GM18517 (cell line): Measurements from ENCODE around the gene TAGLN2.

Experiments
- ATAC-seq: cut with Tn5 transposase; IDR thresholded peaks from one replicate; pipeline ENCODE4 v1.9.1; 2021; ENCODE audit warnings: mild to moderate bottlenecking, moderate library complexity; ENCODE audit not compliant: unreplicated experiment

The TAGLN2 gene

DNA sequence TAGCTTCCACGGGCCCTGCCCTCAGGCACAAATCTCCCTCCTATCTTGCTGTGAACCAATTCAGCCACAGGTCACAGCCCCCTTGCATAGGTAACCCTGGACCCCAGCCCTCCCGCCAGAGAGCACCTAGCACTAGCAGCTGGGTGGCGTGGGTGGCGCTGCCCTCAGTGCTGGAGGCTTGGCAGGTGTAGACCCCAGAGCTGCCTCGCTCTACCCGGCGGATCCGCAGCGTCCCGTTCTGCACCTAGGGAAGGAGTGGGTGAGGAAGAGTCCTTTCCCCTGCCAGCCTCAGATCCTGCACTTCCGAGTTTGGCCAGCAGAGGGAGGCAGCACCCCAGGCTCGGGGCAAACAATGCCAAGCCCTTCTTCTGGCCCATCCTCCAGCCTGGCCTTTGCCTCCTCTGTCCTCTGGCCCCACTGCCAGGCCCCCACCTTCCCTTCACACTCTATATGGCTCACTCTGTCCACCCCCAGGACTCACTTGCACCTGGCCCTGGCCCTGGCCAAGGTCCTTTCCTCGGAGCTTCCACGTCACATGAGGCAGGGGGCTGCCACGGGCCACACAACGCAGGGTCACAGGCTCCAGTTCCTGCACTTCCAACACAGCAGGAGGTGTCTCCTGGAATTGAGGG is 11.1 kb upstream of the TAGLN2 start:
- no peak for ATAC-seq

DNA sequence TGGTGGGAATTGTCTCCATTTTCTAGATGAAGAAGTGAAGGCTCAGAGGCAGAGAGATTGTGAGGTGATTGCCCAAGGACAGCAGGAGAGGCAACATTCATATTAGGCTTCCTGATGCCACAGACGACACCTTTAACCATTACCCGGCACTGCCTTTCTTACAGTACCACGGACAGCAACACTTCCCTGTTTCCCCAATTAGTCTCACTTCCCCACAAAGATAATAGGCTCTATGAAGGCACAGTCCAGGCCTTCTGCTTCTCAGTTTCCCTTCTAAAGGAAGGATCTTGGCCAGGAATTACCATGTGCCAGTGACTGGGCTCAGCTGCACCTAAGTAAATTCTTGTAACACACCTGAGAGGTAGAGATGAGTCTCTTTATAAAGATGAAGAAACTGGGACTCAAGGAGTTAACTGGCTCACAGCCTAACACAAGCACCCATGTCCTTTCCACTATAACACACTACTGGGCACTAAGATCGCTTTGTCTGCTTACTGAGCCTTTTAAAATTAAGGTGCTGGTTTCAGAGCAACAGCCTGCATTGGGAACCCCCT is 10.5 kb upstream of the TAGLN2 start:
- ATAC-seq, result no peak

DNA sequence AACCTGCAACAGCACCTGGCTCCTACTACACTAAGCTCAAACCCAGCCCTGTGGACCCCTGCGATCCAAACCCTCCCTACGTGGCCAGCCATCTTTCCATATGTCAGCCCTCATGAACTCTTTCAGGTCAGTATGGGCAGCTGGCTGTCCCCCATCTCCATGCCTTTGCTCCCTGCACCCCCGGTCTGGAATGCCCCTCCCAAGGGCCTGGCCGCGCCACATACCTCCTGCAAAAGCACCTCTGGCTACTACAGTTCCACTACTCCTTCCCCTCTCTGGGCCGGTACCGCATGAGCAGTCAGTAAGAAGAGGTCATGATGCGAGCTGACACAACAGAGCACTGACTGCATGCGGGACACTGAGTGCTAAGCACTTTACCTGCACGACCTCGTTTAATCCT is 10.0 kb upstream of the TAGLN2 start:
- ATAC-seq, result no peak

DNA sequence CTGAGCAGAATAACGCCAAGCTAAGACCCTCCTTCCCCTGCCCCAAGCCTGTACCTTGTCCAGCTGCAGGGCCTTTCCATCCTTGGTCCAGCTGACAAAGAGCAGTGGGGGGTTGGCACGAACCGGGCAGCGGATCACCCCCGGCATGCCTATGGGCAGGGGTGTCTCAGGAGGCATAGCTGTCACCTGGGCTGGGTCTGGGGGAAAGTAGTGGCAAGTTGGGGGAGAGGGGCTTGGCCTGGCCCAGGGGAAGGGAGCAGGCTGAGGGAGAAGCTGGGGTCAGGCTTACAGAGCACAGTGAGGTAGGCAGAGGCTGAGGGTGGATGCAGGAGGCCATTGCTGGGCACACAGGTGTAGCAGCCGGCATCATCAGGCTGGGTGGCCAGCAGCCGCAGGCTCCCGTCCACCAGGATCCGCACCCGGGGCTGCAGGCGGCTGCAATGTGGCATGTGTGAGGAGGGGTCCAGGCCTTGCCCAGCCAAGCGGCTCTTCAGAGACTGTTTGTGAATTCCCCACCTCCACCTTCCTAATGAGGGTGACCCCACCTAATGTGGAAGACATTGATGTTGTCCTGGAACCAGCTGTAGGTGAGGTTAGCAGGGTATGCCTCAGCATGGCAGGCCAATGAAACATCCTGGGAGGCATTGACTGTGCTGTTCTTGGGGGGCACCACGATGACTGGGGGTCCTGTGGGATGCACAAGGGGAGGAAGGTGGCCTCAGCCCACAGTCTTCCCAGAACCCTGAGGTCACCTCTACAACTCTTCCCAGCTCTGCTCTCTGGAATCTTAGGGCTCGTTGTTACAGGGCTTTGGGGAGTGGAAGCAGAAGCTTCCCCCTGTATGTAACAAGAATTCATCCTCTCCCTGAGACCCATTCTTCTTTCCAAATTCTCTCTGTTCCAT is 9.1 kb upstream of the TAGLN2 start:
- ATAC-seq, result no peak

DNA sequence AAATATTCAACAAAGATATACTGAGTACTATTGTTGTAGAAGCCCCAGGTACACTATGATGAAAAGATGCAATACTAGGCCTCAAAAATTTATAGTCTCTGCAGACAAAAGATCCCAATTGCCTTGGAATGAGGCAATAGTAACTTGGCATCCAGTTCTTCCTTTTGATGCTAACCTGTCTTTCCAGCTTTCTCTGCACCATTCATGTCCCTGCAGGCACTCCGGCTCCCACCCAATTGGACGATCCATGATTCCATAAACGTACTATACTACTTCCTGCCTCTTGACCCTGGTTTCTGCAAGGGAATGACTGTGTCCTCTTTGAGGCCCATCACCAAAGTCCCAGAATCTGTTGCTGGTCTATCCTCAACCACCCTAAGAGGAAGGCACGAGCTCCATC is 8.0 kb upstream of the TAGLN2 start:
- ATAC-seq, result no peak

DNA sequence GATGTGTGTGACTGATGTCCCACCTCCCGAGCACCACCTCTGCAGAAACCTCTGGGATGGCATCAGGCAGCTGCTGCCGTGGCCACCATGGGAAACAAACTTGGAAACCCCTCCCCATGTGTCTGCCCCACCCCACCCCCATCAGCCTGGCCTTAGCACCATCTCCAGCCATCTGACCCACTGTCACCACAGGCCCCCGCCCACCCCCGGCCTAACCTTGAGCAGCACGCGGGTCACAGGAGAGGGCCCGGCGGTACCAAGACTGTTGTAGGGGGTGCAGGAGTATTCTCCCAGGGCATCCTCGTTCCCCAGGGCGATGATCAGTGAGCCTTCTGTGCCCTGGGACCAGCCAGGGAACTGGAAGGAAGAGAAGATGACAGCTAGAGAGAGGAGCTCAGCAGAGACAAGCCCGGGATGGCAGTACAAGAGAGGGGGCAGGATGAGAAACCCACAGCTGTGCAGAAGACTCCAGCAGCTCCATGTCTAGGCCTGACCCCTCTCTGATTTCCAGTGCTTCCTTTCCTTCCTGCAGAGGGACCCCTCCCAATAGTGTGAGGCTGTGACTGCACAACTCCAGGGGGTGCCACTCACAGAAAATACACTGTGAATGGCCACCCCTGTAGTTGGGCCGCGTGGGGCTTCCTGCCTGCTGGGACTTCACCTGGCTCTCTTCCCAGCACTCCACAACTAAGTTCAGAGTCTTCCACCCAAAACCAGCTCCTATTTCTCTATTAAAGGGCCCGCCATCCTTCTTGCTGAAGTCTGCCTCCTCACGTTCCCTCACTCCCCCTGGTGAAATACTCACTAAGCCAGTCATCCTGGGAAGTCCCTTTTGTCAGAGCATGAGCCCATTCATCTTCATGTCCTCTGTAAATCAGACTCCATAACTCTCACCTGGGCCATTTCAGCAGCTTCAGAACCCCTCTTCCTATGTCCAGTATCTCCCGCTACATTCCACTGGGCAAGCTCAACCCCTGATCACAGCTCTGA is 7.3 kb upstream of the TAGLN2 start:
- ATAC-seq, result no peak

DNA sequence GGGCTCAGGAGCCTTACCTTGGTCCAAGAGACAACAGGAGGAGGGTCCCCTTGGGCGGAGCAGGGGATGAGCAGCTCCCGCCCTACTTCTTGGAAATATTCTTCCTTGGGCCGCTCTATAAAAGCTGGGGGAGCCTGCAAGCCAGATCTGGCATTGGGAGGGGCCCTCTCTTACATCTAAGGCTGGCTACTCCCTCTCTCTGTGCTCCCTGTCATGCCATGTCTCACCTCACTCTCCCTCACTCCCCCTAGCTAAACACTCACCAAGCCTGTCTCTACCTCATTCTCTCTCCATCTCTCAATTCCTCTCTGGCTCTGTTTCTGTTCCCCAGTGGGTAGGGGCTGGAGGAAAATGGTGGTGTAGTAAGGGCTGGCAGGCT is 6.5 kb upstream of the TAGLN2 start:
- ATAC-seq, result no peak

DNA sequence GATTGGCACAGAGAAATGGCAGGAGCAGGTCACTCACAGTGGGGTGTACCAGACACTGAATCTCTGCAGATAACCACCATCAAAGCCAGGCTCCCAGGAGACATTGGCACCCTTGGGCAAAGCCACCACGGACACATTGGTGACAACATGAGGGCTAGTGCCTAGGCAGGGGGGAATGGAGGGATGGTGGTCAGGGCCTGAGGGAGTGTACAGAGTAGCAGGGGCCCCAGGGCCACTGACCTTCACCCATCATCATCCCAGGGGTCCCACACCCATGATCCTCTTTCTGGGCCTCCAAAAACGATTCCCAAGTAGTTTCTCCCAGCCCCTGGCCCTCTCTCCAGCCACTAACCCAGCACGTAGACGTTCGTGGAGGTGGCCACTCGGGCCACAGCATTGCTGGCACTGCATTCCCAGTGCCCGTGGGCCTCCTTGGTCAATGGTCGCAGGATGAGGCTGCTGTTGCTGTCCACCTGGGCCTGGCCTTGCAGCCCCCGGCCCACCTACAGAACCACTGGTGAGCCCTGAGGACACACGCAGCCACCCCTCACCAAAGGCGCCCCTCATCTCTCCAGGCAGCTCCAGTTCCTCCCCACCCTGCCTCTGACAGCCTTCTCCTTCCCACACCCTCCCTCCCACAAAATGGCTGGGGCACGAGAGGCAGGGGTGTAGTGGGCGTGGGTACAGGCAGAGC is 5.9 kb upstream of the TAGLN2 start:
- no peak for ATAC-seq

DNA sequence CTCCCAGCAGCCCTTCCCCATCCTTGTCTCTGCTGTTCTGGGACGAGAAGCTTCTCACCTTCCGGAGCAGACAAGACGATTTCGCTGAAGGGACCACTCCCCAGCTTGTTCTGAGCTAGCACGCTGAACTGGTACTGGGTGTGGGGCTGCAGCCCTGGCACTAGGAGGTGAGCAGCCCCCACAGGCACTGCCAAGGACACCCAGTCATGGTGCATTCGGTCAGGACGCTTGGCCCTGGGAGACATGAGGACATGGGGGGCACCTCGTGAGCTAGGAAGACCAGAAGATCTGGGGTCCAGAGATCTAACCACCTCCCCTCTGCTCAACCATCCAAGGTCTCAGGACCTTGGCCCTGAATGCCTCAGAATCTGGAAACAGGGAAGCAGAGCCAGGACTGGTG is 5.3 kb upstream of the TAGLN2 start:
- no peak for ATAC-seq

DNA sequence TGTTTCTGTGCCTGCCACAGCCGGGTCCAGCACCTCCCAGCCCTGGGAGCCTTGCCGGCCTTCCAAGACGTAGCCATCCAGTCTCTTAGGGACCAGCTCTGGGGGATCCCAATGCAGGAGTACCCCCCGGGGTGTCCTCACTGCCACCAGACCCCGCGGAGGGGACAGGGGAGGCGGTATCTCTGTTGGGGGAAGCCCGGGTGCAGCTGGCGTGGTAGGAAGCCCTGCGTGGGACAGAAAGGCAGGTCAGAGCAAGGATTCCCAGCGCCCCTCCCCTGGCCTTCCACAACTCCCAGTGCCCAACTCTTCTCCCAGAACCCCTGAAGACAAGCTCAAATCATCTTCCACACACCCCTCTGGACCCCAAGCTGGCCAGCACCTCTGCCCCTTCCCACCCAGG is 4.9 kb upstream of the TAGLN2 start:
- ATAC-seq, result no peak

DNA sequence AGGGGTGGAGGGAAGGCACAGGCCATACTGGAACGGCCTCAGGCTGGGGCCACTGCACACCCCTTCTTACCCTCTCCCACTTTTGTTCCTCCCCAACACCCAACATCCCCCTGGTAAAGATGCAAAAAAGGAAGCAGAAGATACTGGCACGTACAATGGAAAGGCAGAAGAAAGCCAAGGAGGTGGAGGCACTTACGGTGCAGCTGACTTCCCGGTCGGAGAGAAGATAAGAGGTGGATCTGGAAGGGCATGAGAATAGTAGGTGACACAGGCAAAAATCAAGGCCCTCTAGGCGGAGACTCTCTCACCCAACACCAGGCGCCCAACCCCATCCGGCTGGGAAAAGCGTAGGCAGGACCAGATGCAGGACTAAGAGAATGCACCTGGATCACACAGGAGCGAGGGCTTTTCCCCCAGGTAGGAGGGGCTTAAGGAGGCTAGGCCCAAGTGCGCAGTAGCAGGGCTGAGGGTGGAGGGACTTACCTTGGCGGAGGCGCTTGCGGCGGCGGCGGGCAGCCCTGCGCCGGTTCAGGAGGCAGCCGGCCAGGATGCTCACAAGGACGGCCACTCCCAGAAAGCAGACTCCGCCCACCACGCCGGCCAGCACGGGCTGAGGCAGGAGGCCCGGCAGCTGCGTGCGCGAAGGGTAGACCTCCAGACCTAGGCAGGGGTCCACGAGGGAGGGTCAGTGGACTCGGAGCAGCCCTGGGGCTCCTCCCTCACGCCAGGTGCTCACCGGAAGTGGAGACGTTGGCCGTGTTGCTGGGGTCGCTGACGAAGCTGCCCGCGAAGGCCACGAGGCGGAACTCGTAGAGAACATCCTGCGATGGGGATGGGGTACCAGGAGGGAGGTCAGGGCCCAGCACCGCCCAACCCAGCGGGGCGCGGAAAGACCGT is 4.1 kb upstream of the TAGLN2 start:
- ATAC-seq, result no peak

DNA sequence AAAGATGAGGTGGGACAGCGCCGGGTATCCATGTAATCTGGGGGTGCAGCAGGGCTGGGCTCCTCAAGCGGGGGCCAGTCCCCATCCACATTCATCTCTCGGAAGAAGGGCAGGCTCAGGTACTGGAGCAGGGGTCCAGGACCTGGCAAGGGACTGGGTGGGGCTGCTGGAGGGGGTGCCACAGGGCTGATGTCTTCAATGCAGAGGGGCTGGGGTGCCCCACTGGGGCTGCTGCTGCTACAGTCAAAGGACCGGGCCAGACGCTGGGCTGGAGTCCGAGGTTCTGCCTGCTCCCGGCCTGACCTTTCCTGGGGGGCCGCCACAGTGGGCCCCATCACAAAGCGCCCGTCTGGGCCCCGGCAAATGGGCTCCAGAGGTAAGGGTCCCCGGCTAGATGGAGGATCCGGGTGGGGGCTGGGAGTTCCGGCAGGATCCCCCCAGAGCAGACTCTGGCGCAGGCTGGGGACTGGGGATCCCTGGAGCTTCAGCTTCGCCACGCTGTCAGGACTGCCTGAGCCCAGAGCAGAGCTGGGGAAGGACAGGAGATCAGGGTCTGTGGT is 3.3 kb upstream of the TAGLN2 start:
- ATAC-seq, result no peak

DNA sequence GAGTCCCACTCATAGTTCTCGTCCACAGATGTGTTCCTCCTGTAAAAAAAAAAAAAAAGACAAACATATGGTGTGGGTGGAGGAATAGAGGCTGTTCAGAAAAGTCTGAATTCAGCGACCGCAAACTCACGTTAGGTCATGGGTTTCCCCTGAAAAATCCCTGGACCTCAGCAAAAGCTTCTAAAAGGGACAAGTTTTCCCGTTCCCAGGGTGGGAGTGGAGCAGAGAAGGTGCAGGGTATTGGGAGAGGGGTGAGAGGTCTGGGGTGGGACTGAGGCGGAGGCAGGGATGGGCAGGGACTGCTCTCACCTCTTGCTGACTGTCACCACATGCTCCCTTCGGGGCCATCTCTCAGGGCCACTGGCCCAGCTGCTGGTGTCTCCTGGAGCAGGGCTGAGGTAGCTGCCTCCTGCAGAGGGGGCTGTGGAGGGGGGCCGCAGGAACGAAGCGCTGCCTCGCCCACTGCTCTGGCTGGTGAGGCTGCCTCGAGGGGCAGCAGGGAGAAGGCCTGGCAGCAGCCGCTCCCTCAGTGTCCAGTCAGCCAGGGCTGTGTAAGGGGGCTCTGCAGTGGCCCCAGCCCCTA is 2.6 kb upstream of the TAGLN2 start:
- ATAC-seq, result no peak

DNA sequence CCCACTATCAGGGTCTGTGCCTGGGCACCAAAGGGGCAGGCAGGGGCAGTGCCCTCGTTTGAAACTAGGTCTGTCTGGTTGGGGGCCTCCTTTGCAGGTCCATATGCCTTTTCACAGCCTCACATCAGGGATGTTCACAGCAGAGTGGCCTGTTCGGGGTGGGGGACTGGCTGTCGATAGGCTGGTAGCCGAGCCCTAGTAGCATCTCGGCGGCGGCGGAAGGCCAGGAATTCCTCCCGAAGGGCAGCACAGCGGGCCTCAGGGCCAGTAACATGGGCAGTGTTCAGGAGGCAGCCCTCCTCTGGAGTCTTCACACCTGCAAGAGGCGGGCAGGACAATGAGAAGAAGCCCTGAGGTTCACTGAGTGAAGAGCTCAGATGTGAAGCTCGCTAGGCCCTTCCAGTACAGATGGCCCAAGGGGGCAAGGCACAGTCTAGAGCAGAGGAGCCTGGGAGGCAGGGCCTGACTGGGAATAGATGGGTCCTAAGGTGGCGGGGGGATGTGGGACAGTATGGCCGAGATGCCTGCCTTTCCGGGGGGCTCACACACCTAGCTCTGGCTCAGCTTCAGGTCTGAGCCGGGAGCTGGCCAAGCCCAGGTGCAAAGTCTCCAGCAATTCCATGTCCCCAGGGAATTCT is 2.0 kb upstream of the TAGLN2 start:
- ATAC-seq, result no peak

DNA sequence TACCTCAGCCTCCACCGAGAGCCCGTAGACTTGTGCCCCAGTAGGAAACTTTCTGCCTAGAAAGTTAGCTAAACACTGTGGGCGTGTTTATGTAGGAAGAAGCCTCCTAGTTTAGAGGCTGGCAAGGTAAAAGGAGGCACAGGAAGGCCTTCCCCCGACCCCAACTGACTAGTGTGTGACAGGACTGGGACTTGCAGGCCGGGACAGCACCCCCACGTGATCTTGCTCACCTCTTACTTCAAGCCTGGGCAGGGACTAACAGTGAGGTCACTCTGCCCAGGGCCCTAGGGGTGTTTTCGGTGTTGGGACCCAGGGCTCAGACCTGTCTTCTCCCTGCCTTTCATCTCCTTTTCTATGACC is 392 bp upstream of the TAGLN2 start:
- ATAC-seq, result peak; percentile 4

DNA sequence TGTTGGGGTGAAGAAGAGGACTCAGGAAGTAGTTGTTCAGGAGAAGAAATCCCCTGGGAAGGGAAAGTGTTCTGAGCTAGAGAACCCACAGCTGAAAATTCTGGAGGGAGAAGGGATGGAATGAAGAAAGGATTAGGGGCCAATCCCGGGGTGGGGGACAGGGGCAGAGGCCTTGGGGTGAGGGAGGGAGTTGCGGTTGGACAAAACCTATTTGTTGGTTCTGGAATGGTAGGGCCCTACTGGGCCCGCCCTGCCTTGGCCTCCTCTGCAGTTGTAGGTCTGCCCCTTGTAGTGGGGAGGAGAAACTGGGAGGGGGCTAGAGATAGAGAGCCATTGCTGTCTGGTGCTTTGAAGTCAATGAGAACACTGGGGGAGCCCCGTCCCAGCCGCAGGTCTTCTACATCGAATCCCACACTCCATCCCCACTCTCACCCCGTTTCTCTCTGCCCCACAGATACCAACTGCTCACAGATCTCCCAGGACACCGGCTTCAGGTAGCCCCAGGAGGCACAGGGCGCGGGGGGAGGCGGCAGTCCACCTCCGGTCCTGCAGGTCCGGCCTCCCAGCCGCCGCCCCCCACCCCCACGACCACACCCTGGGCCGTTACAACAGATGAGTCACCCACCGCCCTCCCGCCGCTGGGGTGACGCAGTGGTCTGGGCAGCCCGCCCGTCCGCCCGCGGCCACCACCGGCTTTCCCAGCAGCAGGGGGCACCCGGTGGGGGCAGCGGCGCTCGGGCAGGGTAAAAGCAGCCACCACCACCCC is 1.1 kb downstream of the TAGLN2 start:
- no peak for ATAC-seq

DNA sequence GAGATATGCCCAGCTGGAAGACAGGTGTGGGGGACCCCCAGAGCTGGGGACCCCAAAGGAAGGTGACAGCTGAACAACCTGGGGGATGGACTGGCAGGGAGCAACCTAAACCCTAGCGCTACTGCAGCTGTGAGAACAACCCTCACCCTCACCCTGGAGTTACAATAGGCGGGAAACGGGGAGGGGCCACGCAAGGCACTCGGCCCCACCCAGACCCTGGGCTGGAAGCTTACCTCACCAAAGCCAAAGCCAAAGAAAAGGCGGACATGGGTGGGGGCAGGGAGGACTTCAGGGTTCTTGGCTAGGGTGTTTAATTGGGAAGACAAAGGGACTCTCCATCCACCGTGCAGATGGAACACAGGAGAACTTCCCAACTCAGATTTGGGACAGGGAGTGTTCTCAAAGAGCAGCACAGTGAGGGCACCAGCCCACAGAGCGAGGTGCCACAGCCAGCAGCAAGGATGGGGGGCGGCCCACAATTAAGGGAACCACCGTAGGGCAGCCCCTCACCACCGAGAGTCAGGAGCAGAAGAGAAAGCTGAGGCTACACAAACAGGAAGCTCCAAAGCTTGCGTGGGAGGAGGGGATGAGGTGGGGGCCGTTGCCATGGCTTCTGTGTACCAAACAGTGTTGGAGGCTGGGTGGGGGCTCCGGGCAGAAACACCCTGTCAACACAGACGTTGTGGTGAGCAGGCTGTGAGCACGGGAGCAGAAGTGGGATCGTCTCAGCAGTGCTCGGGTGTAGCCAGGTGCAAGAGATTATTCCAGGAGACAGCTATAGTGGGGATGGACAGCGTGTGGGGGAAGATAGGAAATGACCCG is 1.9 kb downstream of the TAGLN2 start:
- ATAC-seq, result peak; percentile 34
